Omental fat pad (tissue), 4 donors: ENCODE data around the gene CLEC1B. TPM values are rescaled to one million over a fixed set of nuclear protein-coding genes. Genes with fewer than 3 reads are reported as not detected.
"Not testable (repeated sequence)": the region's sequence is repeated elsewhere in the genome, so short reads cannot be mapped to it uniquely, and the experiment has no call there.

Source experiments
- ATAC-seq: fragments of 150-250 bp; one replicate; pipeline ENCODE4 v1.9.1; 2016; ENCODE audit warnings: mild to moderate bottlenecking, moderate library complexity; ENCODE audit not compliant: low FRiP score
- DNase-seq: peaks from one replicate; pipeline ENCODE4 v3.0.0-alpha.2; 2019; ENCODE audit warnings: low spot score
- total RNA-seq, 4 donors: library from RNA; depleted of rRNA; stranded (reverse); fragments of >200 nt; gene quantifications; one replicate each; pipeline ENCODE4 v1.1.0, GENCODE V29; 2016
- TF ChIP-seq, protein P1 (sequence below), 3 donors: fragments of 450-650 bp; IDR thresholded peaks; one replicate each; pipeline ENCODE4 v1.5.1; 2016 to 2017; ENCODE audit warnings: antibody characterized with exemption in 3 of 3, mild to moderate bottlenecking in 3 of 3, moderate library complexity in 2 of 3

The CLEC1B gene
- total RNA-seq, 4 donors from 2014 or later: not detected

DNA sequence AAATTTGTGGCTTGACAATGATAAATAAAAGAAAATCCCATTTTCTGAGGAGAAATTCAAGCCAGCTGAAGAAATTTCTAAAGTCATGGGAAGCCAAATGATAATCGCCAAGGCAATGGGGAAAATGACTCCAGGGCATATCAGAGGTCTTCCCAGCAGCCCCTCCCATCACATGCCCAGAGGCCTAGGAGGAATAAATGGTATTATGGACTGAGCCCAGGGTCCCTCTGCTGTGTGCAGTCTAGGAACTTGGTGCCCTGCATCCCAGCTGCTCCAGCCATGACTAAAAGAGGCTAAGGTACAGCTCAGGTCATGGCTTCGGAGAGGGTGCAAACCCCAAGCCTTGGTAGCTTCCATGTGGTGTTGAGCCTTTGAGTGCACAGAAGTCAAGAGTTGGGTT is 23.3 kb downstream of the CLEC1B start:
- DNase-seq (no peak), ATAC-seq (no peak)
- TF ChIP-seq, protein P1, sequence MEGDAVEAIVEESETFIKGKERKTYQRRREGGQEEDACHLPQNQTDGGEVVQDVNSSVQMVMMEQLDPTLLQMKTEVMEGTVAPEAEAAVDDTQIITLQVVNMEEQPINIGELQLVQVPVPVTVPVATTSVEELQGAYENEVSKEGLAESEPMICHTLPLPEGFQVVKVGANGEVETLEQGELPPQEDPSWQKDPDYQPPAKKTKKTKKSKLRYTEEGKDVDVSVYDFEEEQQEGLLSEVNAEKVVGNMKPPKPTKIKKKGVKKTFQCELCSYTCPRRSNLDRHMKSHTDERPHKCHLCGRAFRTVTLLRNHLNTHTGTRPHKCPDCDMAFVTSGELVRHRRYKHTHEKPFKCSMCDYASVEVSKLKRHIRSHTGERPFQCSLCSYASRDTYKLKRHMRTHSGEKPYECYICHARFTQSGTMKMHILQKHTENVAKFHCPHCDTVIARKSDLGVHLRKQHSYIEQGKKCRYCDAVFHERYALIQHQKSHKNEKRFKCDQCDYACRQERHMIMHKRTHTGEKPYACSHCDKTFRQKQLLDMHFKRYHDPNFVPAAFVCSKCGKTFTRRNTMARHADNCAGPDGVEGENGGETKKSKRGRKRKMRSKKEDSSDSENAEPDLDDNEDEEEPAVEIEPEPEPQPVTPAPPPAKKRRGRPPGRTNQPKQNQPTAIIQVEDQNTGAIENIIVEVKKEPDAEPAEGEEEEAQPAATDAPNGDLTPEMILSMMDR (IDR thresholded peaks at IDR 0.05): no peak

DNA sequence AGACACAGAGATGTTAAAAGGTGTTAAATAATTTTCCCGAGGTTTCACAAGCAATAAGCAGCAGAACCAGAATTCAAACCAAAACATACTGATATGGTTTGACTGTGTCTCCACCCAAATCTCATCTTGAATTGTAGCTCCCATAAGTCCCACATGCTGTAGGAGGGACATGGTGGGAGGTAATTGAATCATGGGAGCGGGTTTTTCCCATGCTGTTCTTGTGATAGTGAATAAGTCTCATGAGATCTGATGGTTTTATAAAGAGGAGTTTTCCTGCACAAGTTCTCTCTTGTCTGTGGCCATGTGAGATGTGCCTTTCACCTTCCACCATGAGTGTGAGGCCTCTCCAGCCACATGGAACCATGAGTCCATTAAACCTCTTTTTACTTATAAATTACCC is 24.2 kb downstream of the CLEC1B start:
- DNase-seq: not testable (repeated sequence)

DNA sequence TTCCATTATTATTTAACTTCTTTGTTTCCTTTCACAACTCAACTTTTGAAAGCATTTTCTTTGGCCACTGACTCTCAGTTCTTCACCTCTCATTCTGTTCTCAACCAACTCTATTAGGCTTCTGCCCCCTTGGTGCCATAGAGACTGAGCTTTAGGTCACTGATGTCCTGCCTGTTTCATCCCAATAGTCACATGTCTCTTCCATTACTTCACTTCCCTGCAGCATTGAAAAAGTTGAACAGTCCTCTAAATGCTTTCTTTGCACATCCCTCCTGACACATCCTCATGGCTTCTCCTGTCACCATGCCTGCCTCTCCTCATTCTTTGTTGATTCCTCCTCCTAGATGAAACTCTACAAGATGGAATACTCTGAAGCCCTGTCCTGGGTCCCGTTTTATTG is 25.0 kb downstream of the CLEC1B start:
- no peak for ATAC-seq
- TF ChIP-seq, protein P1 (IDR thresholded peaks at IDR 0.05): no peak

More for the DNA sequence above, 24.2 kb downstream of the CLEC1B start:
- ATAC-seq: not testable (repeated sequence)

DNA sequence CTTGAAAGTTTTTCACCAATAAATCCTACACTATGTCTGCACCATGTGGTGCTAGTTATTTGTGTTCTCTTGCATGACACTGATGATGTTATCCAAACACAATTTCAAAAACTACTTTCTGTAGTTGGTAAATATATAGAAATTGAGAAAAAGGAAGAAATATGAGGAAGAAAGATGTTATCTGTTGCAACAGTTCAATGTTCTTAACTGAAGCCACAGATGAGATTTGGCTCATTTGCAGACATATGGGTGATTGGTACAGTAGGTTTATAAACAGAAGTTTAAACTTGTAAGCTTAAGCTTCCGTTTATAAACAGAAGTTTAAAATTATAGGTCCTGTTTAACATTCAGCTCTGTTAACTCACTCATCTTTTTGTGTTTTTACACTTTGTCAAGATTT is 27.7 kb downstream of the CLEC1B start, which contains the start of gene CLEC12A:
Gene CLEC12A (plus strand): TSS at position 229 of the 400 bp plus-strand sequence. CDS start 188 bp downstream, outside the sequence.
- no peak for ATAC-seq
- TF ChIP-seq, protein P1 (IDR thresholded peaks at IDR 0.05): no peak
- no peak for DNase-seq

More for the DNA sequence above, 25.0 kb downstream of the CLEC1B start:
- no peak for DNase-seq

DNA sequence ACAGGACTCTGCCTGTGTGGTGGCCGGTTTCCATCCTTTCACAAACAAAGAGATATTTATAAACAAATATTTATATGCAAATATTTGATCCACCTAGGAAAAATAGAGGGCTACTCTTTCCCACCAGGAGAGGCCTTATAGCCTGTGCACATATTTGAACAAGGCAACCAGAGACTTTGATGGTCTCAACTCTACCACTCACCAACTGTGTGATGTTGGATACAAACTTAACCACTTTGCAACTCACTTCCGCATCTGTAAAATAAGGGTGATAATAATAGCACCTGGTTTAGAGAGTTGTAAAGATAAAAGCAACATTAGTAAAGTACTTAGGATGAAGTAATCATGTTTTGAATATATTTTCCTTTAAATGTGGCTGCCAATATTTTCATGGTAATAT is 29.2 kb downstream of the CLEC1B start:
- ATAC-seq (no peak), DNase-seq (no peak)
- TF ChIP-seq, protein P1 (IDR thresholded peaks at IDR 0.05): no peak

DNA sequence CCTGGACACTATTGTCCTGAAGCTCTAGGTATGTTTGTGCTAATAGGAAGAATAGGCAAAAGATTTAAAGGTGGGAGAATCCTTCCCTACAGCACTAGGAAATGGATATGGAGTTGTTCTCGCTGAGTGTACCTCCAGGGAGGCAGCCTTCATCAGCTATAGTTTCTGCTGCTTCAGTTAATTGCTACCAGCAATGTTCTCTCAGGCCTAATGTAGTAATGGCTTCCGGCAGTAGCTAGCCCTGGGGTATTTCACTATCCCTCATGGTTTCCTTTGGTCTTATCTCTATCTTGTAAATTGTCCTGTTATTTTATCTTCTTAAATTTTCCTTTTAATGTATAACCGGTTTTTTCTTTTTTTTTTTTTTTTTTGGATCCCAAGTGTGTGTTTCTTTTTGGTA is 37.0 kb downstream of the CLEC1B start:
- TF ChIP-seq, protein P1 (IDR thresholded peaks at IDR 0.05): no peak
- DNase-seq: no peak
- ATAC-seq: no peak

GRCh38 chr12:9961106-9961505 is 37.8 kb downstream of the CLEC1B start:
- no peak for DNase-seq
- ATAC-seq: no peak
- TF ChIP-seq, protein P1 (IDR thresholded peaks at IDR 0.05): no peak

- no peak for DNase-seq
- TF ChIP-seq, protein P1 (IDR thresholded peaks at IDR 0.05): no peak
- no peak for ATAC-seq
Measured at GRCh38 chr12:9960590-9960989, 38.3 kb downstream of the CLEC1B start.
